ENCODE measurements around the gene RXRG.
A peak's percentile ranks its signal among the peaks of the same experiment; 100 is the strongest.

RXRG gene

DNA sequence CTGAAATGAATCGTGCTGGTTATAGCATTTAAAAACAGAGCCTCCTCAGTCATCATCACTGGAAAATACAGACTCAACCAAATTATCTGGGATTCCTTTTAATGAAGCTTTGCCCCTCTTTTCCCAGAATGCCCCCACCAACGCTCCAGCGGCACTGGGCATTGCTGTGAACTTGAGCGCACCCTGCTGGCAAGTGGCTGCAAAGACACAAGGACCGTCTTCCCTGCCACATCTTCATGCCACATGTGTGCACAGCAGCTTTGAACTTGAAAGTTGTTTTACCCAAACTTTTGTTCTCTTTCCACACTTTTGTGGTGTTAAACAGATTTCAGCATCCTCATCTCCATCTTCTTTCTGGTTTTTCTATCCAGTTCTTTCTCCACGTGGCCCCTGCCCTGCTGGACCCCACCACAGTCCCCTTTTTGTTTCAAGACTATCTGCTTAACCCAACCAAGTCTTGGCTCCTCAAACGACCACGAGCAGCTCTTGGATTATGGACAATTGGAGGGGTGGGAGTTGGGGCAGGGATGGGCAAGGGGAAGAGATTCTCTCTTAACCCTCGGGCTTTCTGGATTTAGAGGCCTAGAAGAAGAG is 75.6 kb downstream of the RXRG start:
- no peak for DNase-seq (ENCODE audit: low read depth, low spot score)

DNA sequence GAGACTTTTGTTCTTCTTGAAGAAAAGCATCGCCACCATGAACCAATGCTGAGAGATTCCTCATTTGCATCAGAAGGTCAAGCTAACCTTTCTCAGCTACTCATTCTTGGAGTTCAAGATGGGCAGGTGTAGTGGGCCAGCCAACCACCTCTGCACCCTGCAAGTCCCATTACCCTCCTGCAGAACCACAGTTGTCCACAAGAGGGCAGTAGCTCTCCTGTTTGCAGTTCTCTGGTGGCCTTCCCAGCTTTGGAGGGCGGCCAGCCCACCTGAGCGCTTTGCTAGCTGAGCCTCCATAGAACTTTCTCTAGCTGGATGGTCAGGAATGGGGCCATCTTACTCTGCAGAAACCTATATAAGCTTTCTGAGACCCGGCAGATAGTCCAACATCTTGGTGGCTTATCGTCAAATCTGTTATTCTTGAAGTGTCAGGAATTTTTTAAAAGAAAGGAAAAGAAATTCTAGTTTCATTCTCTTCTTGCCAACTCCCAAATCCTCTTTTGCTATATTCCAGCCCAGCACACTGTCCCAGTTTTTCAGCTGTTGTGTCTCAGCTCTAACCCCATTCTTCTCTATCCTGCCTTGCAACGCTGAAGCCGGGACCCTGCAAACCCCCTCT is 77.4 kb downstream of the RXRG start:
- DNase-seq (ENCODE audit: low read depth, low spot score), result peak; percentile 70

DNA sequence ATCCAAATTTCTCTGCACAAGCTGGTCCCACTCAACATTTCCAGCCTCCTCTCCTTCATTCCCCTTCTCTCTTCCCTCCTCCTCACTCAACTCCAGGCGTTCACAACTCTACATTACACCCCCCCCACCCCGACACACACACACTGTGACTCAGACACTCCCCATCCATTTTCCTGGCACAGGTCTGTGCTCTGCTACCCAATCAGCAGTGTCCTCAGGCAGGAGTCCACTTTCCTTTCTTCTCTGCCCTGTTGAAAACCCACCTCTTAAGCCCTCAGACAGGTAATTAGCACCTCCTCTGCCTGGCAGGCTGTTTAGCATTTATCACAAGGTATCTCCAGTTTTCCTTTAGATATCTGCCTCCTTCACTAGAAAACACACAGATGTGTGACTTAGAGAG is 79.6 kb downstream of the RXRG start:
- DNase-seq (ENCODE audit: low read depth, low spot score), result no peak

DNA sequence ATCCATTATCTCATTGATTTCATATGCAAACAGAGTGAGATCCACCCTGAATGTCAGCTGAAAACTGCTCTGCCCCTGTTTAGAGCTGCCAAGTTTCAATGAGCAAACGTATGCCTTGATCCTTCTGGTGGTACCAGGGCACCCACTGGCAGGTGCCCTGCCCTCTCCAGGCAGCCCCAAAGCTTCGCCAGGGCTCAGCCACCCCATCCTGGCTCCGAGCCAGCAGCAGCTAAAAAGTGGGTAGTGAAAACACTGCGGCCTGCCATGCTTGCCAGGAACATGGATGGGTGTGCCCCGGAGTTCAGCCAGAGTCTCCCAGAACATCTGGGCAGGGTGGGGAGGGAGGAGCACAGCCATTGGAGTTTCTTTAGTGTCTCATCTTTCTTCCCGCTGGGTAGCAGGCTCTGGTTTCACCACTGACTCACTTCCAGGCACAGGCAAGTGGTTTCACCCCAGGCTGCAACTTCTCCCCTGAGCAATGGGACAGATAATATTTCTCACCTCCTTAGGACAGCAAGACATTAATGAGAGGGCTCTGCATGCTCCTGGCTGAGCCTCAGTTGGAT is 80.3 kb downstream of the RXRG start:
- no peak for DNase-seq (ENCODE audit: low read depth, low spot score)

DNA sequence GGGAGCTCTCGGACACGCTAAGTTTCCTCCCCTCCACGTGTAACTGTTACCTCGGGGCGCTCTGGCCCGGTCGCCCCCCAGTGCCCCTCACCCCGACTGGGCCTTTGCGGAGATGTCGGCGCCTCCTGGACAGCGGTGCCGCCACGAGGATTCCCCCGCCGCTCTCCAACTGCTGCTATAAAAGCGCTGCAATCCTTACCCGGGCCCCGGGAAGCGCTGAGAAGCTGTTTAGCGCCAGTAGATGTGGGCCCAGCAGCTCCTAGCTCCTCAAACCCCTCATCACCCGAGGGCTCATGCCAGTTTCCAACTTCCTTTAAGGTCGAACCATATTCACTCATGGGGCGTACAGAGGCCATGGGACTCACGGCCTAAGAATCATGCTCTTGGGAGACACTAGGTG is 88.0 kb downstream of the RXRG start:
- no peak for DNase-seq (ENCODE audit: low read depth, low spot score)

DNA sequence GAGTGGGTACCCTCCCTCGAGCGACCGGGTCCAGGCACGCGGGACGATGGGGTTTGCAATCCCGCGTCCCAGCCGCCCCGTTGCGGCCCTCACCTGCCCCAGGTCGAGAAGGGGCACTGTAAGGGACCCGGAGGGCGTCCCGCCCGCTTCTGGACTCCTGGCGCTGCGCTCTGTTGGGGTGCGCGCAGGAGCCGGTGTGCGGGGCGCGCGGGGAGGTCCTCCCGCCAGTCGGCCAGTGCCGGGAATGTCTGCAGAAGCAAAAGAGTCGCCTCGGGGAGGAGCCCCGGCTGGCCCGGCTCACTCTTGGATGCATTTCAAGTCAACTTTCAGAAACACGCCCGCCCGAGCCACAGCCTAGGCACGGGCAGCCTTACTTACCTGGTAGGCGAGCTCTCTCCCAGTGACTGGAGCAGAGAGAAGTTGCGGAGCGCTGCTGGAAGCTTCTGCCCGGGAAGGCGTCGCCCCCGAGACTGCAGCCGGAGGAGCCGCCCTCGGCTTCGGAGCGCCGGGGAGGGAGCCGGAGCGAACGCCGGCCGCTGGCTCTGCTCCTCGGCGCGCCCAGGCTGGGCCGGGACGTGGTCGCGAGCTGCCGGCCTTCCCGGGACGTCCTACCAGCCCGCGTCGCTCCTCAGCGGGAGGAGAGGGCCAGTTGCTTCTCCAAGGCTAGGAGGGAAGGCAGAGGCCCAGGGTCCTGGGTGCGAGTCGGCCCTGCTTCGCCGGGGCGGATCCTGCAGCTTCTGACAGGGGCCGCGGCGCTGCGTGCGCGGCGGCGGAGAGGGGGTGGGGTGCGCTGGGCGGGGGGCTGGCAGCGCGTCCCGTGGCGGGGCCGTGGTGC is 88.7 kb downstream of the RXRG start, which contains the start of gene LMX1A:
Gene LMX1A, minus strand, starts transcription at position 739 of the 835 bp plus-strand sequence. CDS start 1,156 bp downstream, outside the sequence.
- DNase-seq (ENCODE audit: low read depth, low spot score), result no peak

DNA sequence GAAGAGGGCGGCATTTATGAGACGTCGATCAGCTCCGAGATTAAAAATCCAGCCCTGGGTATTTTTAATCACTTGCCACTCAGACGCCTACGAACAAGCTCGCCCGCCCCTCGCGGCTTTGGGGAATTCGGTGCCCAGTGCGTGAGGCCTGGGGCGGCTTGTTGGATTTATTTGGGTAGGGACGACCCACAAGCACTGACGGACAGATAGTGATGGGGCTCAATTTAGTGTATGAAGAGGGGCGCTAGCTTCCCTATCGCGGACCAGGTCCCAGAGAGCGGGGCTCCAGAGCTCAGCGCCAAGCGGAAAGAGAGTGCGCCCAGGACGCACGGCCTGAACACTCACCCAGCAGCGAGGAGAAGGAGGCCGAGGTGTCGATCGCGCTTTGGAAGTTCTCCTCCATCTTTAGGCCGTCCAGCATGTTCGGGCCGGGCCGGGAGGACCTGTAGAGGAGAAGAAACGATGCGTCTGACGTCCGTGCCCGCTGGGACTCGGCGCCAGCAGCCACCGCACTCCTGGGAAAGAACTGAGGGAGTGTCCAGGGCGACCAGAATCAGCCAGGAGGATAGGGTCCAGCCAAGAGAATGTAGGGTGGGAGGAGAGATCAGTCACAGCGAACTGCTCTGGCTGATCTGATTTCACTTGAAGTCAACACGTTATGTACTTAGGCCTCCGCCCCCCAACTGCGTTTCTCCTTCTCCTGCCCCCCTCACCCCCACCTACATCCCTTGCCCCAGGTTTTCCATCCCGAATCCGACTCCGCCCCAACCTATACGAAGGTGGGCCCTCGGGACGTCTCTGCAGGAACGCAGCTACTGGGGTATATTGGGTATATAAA is 89.6 kb downstream of the RXRG start:
- DNase-seq (ENCODE audit: low read depth, low spot score), result no peak

DNA sequence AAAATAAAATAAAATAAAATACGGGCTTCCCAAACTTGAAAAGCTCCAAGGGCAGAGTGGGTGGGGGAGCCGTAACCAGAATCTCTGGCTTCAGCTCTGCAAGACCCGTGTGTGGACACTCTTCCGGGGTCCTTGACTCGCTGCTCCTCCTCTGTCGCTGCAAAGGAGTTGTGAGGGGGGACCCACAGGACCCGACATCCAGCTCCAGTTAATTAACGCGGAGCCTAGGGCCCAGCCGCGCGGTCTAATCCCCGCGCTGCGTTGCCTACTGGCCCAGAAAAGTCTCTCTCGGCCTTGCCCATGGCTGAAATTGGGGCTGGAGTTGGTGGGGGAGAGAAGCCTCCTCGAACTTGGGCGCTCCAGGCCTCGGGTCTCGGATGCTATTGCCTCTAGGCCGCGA is 90.2 kb downstream of the RXRG start:
- DNase-seq (ENCODE audit: low read depth, low spot score), result no peak

DNA sequence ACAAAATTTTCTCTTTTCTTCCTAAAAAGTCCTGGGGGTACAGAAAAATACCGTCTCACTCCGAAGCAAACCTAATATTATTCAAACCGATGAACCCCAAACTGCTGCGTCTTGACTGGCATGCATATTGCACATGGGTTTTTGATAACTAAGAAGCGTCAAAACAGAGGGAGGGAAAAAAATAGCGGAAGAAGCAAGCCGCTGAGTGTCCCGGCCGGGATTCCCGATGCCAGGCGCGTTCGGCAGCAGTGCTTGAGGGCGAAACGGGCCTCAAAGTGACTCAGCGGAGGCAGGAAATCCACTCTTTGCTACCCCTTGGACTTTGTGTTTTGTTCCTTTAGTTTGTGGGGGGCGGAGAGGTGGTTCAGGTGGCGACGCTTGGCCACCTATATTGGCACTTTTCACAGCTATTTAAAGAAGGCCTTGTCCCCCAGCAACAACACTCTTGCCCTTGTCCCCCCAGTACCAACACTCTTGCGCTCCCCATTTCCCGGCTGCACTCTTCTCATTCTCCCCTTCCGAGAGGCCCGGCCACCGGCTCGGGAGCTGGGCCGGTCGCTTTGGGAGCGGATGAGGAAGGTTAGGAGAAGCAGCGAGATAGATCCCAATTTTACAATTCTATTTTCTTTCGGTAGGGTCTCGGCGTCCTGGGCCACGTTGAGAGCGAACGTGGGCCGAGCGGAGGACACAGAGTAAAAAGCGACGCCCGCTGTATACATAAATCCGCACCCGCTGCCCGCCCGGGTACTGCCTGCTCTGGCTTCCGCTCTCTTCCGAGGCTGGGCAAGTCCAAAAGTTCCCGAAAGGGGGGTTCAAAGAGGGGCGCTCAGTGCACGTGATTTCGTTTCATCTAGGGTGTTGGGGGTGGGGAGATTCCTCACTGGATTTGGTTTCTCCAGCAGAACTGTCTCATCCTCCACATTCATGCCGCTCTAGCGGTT is 90.9 kb downstream of the RXRG start:
- no peak for DNase-seq (ENCODE audit: low read depth, low spot score)

DNA sequence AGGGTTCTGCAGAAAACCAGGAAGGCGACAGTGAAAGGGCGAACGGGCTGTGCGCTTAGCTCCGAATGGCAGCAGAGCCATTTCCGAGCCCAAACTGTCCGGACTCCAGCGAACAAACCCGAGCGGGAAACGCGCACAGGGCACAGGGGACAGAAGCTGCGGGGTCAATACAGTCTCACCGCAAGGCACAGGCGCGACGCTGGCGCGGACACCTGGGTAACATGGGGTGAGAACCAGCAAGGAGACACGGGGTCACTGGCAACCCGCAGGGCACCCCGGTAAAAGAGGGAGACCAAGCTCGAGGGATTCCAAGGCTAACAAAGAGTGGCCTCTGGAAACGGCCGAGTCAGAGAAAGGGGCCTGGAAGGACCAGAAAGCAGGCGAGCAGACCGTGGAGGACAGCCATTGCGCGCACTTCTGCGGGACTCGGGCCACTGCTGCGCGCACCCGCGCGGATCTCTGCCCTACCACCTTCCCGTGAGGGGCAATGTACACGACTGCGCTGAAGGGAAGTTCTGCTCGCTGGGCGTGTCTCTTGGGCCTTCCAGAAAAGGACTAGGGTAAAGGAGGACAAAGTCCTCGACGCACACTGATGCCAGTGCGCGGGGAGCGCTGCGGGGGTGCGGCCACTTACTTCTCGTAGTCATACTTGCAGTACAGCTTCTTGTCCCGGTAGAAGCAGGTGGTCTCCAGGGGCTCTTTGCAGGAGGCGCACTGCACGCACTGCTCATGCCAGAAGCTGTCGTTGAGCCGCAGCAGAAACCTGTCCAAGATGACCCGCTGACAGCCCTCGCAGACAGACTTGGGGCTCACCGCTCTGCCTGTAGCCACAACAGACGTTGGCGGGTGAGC is 92.3 kb downstream of the RXRG start:
- no peak for DNase-seq (ENCODE audit: low read depth, low spot score)

DNA sequence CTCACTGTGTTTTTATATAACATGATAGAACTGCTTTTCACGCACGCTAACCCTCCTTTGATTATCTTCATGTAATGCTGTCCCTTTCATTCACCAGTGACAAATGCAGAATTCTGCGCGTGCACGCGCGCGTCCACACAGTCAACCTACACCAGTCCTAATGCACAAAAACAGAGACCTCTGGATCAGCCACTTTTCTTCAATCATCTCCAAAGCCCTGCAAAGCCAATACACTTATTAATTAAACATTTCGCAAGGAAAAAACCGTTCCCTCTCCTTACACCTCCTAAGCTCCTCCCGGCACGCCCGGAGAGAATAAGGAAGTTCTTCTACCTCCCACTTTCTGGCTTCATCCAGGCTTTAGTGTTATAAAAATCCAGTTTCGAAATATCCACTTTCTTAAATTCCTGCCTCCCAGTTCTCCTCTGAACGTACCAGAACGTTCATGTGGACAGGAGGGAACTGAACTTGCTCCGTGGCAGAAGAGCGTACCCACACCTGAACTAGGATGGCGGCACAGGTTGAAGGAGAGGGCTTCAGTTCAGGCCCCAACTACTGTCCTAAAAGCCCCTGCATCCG is 93.0 kb downstream of the RXRG start:
- DNase-seq (ENCODE audit: low read depth, low spot score), result no peak

Measured in activated naive CD8-positive, alpha-beta T cell treated with anti-CD3 and anti-CD28 coated beads, Interleukin-2, amount 50 U/mL, for 16 hours (primary cell).